GM18868 (cell line): Measurements from ENCODE around the gene IDH3B.

Source experiments
- ATAC-seq: cut with Tn5 transposase; IDR thresholded peaks from one replicate; pipeline ENCODE4 v1.9.1; 2021; ENCODE audit warnings: mild to moderate bottlenecking, moderate library complexity; ENCODE audit not compliant: unreplicated experiment

IDH3B gene

DNA sequence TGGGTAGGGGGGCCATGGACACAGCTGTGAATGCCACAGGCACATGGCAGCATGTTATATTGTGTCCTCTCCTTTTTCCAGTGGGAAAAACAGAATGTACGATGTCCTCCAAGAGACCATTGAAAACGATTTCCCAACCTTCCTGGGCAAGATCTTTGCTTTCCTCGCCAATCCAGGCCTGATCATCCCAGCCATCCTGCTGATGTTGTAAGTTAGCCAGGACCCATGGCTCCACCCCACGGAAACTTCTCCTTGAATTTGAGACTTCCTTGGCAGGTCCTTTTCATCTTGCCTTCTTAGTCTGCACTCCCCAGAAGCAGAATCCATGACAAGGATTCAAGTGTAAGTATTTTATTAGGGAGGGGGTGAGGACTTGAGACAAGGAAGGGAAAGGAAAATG lies 39.8 kb downstream of the IDH3B start:
- ATAC-seq = no peak

GRCh38 chr20:2619961-2620595 lies 43.9 kb downstream of the IDH3B start:
- ATAC-seq = no peak

DNA sequence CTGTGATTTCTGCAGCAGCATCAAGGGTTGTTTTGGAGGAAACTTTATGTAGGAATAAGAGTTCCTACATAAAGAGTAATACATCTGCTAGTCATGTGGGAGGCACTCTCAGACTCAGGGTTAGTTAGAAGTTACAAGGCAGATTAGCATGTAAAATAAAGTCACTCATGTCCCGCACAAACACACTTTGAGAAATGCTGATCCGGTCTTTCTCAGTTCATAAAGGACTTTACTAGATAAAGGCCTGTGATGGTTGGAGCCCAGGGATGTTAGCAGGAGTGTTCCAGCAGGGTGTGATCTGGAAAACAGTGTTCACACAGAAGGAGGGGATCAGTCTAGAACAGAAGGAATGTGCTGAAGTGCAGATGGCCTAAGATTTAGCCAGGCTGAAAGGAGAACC lies 44.7 kb downstream of the IDH3B start:
- no peak for ATAC-seq

GRCh38 chr20:2618815-2619214 lies 45.2 kb downstream of the IDH3B start:
- ATAC-seq = no peak

DNA sequence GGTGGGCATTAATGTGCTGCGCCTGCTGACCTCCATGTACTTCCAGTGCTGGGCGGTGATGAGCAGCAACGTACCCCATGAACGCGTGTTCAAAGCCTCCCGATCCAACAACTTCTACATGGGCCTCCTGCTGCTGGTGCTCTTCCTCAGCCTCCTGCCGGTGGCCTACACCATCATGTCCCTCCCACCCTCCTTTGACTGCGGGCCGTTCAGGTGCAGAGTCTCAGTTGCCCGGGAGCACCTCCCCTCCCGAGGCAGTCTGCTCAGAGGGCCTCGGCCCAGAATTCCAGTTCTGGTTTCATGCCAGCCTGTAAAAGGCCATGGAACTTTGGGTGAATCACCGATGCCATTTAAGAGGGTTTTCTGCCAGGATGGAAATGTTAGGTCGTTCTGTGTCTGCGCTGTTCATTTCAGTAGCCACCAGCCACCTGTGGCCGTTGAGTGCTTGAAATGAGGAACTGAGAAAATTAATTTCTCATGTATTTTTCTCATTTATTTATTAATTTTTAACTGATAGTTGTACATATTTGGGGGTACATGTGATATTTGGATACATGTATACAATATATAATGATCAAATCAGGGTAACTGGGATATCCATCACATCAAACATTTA lies 46.8 kb downstream of the IDH3B start:
- no peak for ATAC-seq

DNA sequence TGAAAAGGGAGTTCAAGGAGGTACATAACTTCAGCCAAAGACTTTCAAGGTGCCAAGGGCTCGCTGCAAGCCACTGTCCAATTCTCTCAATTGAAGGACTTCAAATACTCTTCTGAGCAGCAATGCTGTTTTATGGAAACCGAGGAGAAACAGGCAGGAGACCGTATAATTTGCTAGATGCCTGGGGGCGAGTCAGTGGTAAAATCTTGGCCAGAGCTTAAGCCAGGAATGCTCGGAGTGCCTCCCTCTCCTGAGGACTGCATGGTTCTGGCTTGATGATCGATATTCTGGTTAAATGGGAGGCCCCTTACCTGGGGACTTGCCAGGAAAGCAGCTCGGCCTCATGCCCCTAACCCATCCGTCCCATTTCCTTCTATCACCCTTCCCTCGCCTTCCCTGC lies 47.4 kb downstream of the IDH3B start:
- no peak for ATAC-seq

GRCh38 chr20:2612073-2612472 lies 51.9 kb downstream of the IDH3B start:
- no peak for ATAC-seq

GRCh38 chr20:2610941-2611720 lies 52.9 kb downstream of the IDH3B start:
- no peak for ATAC-seq

GRCh38 chr20:2610326-2610725 lies 53.7 kb downstream of the IDH3B start:
- no peak for ATAC-seq
